Limb (tissue), 2 donors: ENCODE measurements around the gene C1QTNF3.
"Not testable (repeated sequence)": the region's sequence is repeated elsewhere in the genome, so short reads cannot be mapped to it uniquely, and the experiment has no call there.

Experiments used
- DNase-seq, 2 donors: peaks; one replicate each; pipeline ENCODE4 v3.0.0-alpha.2; 2016; ENCODE audit errors: extremely low spot score in 2 of 2

The C1QTNF3 gene

GRCh38 chr5:34043099-34043876, at the start of gene C1QTNF3:
C1QTNF3 (minus strand) TSS chr5:34043213; CDS start chr5:34043125, 88 bp downstream.
- DNase-seq, result peak; percentile 76 to 90

DNA sequence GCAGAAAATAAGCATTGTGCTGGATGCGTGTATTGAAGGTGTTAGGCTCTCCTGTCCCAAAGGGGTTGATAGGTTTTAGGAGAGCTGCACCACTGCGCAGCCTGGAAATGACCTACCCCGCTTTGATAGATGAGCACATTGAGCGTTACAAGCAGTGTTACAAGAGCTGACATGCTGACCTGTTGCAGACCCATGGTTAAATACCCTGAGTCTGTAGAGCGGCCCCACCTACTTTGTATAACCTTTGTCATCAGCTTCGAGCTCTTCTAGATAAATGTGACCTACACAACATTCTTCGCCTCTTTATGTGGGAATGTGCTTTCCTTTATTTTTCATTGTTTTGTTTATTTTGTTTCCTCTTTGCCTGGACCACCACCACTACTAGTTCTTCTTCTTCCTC, 48.0 kb upstream of the C1QTNF3 start:
- not testable (repeated sequence) for DNase-seq

- not testable (repeated sequence) for DNase-seq
Observed at GRCh38 chr5:34089802-34090201, 46.8 kb upstream of the C1QTNF3 start.

DNA sequence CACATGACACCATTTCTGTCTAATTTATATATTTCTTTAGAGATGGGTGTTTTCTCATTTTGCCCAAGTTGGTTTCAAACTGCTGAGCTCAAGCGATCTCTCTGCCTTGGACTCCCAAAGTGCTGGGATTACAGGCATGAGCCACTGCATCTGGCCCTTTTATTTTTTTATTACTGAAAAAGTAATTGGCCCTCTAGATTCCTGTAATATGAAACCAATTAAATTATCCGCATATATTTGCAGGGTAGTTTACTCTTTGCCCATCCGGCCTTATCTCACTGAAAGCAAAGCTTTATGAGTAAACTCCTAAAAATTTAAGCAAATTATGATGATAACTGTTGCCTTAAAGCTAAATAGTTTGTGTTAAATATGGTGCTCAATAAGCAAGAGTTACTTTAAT, 44.7 kb upstream of the C1QTNF3 start:
- not testable (repeated sequence) for DNase-seq

DNA sequence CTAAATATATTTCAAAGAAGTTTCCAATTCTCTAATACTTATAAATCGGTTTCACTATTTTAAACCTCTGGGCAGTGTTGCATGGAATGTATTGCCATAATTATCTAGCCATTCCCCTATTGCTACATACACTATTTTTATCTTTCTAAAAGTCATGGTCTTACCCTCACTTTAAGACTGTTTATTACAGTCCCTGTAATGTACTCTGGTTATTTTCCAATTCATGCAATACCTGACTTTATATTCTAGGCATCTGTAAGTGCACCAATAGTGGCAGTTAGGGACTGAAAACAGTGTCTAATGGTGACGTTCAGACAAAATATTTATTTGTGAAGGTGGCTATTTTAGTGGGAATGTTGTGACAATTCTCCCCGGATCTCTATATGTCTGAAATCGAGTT, 40.9 kb upstream of the C1QTNF3 start:
- DNase-seq, result not testable (repeated sequence)

DNA sequence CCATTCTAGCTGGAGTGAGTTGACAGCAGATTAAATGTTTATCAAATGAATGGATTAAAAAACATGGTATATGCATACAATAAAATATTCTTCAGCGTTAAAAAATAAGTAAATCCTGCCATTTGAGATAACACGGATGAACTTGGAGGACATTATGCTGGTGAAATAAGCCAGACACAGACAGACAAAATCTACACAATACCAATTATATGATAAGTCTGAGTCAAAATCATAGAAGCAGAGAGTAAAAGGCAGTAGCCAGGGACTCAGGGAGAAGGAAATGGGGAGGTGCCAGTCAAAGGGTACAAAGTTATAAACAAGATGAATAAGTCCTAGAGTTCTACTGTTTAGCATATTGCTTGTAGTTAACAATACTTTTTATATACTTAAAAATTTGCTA, 36.5 kb upstream of the C1QTNF3 start:
- not testable (repeated sequence) for DNase-seq

GRCh38 chr5:34077636-34078035, 34.6 kb upstream of the C1QTNF3 start:
- not testable (repeated sequence) for DNase-seq

GRCh38 chr5:34076719-34077364, 33.8 kb upstream of the C1QTNF3 start:
- DNase-seq, result not testable (repeated sequence)

- not testable (repeated sequence) for DNase-seq
Observed at GRCh38 chr5:34074472-34074871, 31.5 kb upstream of the C1QTNF3 start.

GRCh38 chr5:34074071-34074470, 31.1 kb upstream of the C1QTNF3 start:
- DNase-seq, result not testable (repeated sequence)

DNA sequence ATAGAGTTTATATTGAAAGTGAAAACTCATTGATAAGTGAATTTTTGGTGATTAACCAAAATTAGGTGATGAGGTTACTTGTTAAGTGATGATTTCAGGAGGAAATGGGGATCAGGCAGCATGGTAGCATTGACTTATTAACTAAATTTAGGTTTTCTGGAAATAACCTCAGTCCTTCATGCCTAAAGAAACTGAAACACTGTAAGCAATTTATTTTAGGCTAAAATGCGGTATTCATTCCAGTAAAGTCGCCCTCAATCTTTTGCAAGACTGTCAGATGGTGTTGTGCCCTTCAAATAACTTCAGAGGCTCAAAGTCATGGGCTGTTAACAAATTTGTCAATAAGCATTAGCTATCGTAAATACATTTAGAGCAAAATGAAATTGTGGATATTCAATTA, 27.6 kb upstream of the C1QTNF3 start:
- not testable (repeated sequence) for DNase-seq

GRCh38 chr5:34064656-34065055, 21.6 kb upstream of the C1QTNF3 start:
- DNase-seq, result no peak

GRCh38 chr5:34062419-34062818, 19.4 kb upstream of the C1QTNF3 start:
- no peak for DNase-seq

- no peak for DNase-seq
Observed at GRCh38 chr5:34061993-34062392, 19.0 kb upstream of the C1QTNF3 start.

GRCh38 chr5:34059977-34060376, 17.0 kb upstream of the C1QTNF3 start:
- DNase-seq, result no peak

- DNase-seq, result no peak
Observed at GRCh38 chr5:34058532-34058931, 15.5 kb upstream of the C1QTNF3 start.

DNA sequence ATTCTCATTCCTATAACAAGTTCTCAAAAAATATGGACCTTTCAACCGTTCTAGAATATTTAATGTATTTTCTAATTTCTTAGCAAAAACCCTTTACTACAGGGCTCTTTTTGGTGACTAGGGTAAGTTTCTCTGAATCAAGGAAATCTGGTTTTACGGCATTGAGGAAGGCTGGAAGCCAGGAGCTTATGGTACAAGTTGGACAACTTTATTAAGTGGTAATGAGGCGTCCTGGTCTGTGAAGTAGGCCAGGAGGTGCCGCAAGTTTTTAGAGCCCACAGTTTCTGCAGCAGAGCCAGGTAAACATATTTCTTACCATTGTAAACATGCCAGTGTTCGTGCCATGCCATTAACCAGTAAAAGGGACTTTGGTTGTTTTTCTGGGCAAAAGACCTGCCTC, 14.6 kb upstream of the C1QTNF3 start:
- no peak for DNase-seq

GRCh38 chr5:34057118-34057517, 14.1 kb upstream of the C1QTNF3 start:
- DNase-seq, result no peak

DNA sequence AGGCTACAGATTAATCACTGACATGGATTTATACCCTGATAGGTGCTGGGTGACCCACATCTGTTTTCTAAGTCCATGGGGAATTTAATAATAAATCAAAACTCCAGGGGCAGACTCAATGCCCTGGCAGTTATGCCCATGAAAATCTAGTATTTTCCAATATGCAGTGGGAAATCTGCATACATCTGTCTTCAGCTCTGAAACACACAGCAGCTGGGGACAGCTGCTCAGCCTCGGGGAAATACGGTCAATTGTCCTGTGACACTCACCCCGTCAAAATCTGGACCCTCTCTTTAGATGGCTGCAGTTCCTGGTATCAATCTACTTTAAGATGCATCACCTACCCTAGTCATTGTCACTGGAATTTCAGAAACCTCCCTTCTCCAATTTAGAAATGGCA, 12.7 kb upstream of the C1QTNF3 start:
- DNase-seq, result no peak

GRCh38 chr5:34054400-34054729, 11.4 kb upstream of the C1QTNF3 start:
- no peak for DNase-seq

GRCh38 chr5:34053571-34054399, 10.8 kb upstream of the C1QTNF3 start:
- no peak for DNase-seq

DNA sequence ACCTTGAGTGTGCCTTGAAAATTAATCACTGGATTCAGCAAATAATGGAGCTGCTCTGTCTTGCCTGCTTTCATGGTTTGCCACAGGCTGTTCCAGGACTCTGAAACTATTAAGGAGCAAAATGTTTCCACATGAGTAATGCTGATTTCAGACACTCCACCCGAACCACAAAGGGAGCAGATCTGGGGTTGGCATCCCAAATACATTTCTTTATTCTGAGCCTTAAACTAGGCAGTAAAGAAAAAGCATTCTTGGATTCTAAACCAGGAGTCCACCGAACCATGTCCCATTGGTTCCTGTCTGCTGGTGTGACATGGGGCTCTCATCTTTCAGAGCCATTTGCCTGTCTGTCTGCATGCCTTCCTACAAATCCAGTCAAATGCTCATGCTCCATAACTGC, 10.1 kb upstream of the C1QTNF3 start:
- DNase-seq, result peak in 1 of 2 donors; percentile 52
